ENCODE measurements around the gene CXorf38. TPM values are rescaled to one million over a fixed set of nuclear protein-coding genes. Genes with fewer than 3 reads are reported as not detected.

CXorf38 gene
- total RNA-seq, 2 donors from 2014 or later = 15.5 to 16.7 TPM

- ATAC-seq (peak; percentile 36), DNase-seq (no peak)
- intact Hi-C loops (cut with DNase I, micrococcal nuclease) = no loop called here
Observed at GRCh38 chrX:40579900-40580536, 67.3 kb downstream of the CXorf38 start.

GRCh38 chrX:40579141-40579540, 68.2 kb downstream of the CXorf38 start:
- DNase-seq (no peak), ATAC-seq (no peak)
- intact Hi-C loops (cut with DNase I, micrococcal nuclease) = no loop called here

GRCh38 chrX:40578039-40578695, 69.2 kb downstream of the CXorf38 start:
- DNase-seq (no peak), ATAC-seq (no peak)
- intact Hi-C loops (cut with DNase I, micrococcal nuclease) = no loop called here

Other genes with a start within 250 kb of the CXorf38 start
- 10 to 100 TPM; 74.0 to 88.1 TPM for gene ATP6AP2, start 66.6 kb downstream of the CXorf38 start, total RNA-seq
- not detected for gene MPC1L, start 24.1 kb downstream of the CXorf38 start, total RNA-seq
- 10 to 100 TPM; 60.1 to 60.6 TPM for gene MED14, start 88.0 kb upstream of the CXorf38 start, total RNA-seq